Mammary epithelial cell (primary cell): ENCODE results near the gene SUN3.

Experiments
- EZH2 ChIP-seq: IDR thresholded peaks from 2 replicates; pipeline ENCODE4 v1.6.1; 2012; ENCODE audit warnings: low read length, inconsistent platforms, borderline replicate concordance
- TF ChIP-seq, protein P1 (sequence below), 2 donors: IDR thresholded peaks in 1 of 2; conservative IDR thresholded peaks in 1 of 2; 2 replicates each; pipeline ENCODE4 v1.5.1; 2011 to 2012; ENCODE audit warnings: inconsistent platforms in 2 of 2, low read length in 2 of 2, mild to moderate bottlenecking in 2 of 2, control low read depth in 1 of 2, low read depth in 1 of 2; ENCODE audit not compliant: insufficient read depth in 1 of 2; ENCODE audit errors: extremely low read depth in 1 of 2

DNA sequence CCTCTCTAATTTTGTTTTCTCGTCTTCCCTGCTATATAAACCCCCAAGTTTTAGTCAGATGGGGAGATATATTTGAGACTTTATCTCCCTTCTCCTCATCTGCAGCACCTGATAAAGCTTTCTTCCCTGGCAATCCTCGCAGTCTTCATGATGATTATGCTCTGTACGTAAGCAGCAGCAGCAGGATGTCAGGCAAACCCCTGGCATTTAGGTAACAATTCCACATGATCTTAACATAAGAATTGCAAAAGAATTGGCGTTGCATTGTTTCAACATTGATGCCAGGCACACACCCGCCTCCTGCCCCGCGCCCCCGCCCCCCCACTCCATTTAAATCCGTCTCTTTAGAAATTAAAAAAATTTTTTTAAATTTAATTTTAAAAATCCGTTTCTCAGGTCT is 86.8 kb downstream of the SUN3 start:
- TF ChIP-seq, protein P1, sequence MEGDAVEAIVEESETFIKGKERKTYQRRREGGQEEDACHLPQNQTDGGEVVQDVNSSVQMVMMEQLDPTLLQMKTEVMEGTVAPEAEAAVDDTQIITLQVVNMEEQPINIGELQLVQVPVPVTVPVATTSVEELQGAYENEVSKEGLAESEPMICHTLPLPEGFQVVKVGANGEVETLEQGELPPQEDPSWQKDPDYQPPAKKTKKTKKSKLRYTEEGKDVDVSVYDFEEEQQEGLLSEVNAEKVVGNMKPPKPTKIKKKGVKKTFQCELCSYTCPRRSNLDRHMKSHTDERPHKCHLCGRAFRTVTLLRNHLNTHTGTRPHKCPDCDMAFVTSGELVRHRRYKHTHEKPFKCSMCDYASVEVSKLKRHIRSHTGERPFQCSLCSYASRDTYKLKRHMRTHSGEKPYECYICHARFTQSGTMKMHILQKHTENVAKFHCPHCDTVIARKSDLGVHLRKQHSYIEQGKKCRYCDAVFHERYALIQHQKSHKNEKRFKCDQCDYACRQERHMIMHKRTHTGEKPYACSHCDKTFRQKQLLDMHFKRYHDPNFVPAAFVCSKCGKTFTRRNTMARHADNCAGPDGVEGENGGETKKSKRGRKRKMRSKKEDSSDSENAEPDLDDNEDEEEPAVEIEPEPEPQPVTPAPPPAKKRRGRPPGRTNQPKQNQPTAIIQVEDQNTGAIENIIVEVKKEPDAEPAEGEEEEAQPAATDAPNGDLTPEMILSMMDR (conservative IDR thresholded peaks at IDR 0.05 in 1 of 2, IDR thresholded peaks at IDR 0.05 in 1 of 2; ENCODE audit: extremely low read depth in 1 of 2, insufficient read depth in 1 of 2, low read depth in 1 of 2, low read length in 2 of 2) = no peak
- no peak for TF ChIP-seq EZH2
